Loucy (cell line): Measurements from ENCODE around the gene HABP2.

Experiments
- H2AFZ ChIP-seq: fragments of 200-600 bp; sonication (generic); 2 replicates; pipeline ENCODE4 v1.6.0; 2016; ENCODE audit warnings: antibody characterized with exemption, mild to moderate bottlenecking, low read length, moderate library complexity
- H3F3A ChIP-seq: fragments of 200-600 bp; 2 replicates; pipeline ENCODE4 v1.6.0; 2016; ENCODE audit warnings: antibody characterized with exemption, low read depth, mild to moderate bottlenecking
- H3K27me3 ChIP-seq: fragments of 200-600 bp; sonication (generic); 2 replicates; pipeline ENCODE4 v1.6.1; 2014; ENCODE audit warnings: low read length, mild to moderate bottlenecking; ENCODE audit not compliant: insufficient read depth, poor library complexity, severe bottlenecking
- H3K36me3 ChIP-seq: fragments of 200-600 bp; sonication (generic); 2 replicates; pipeline ENCODE4 v1.6.1; 2016; ENCODE audit warnings: low read length; ENCODE audit not compliant: insufficient read depth
- H3K4me1 ChIP-seq: fragments of 200-600 bp; sonication (generic); 2 replicates; pipeline ENCODE4 v1.5.1; 2014; ENCODE audit warnings: low read length, mild to moderate bottlenecking; ENCODE audit not compliant: insufficient read depth, poor library complexity, severe bottlenecking
- H3K4me2 ChIP-seq: fragments of 200-600 bp; sonication (generic); 2 replicates; pipeline ENCODE4 v1.6.0; 2014; ENCODE audit warnings: antibody characterized with exemption, low read length, low read depth, mild to moderate bottlenecking; ENCODE audit not compliant: poor library complexity, severe bottlenecking
- H3K4me3 ChIP-seq: fragments of 200-600 bp; sonication (generic); 2 replicates; pipeline ENCODE4 v1.5.1; 2014; ENCODE audit warnings: low read length, mild to moderate bottlenecking, mixed read lengths; ENCODE audit not compliant: poor library complexity, severe bottlenecking
- H3K79me2 ChIP-seq: fragments of 200-600 bp; sonication (generic); 2 replicates; pipeline ENCODE4 v1.6.1; 2014; ENCODE audit warnings: low read length; ENCODE audit not compliant: insufficient read depth
- H3K9ac ChIP-seq: fragments of 200-600 bp; sonication (generic); 2 replicates; pipeline ENCODE4 v1.6.0; 2014; ENCODE audit warnings: mild to moderate bottlenecking, low read depth, low read length, moderate library complexity; ENCODE audit not compliant: poor library complexity, severe bottlenecking
- H3K9me2 ChIP-seq: fragments of 200-600 bp; sonication (generic); replicated peaks from 2 replicates; pipeline ENCODE4 v1.6.1; 2016; ENCODE audit warnings: low read depth, low read length, mixed read lengths
- H3K9me3 ChIP-seq: fragments of 200-600 bp; sonication (generic); 2 replicates; pipeline ENCODE4 v1.6.1; 2014; ENCODE audit warnings: mild to moderate bottlenecking, antibody characterized with exemption, low read length, low read depth; ENCODE audit not compliant: insufficient read depth
- H4K20me1 ChIP-seq: fragments of 200-600 bp; sonication (generic); 2 replicates; pipeline ENCODE4 v1.6.0; 2014; ENCODE audit warnings: antibody characterized with exemption, low read length, mild to moderate bottlenecking; ENCODE audit not compliant: insufficient read depth, poor library complexity, severe bottlenecking
- CTCF ChIP-seq: fragments of 200-600 bp; sonication (generic); conservative IDR thresholded peaks from 2 replicates; pipeline ENCODE4 v1.5.1; 2014; ENCODE audit warnings: mild to moderate bottlenecking, antibody characterized with exemption, low read length
- EZH2phosphoT487 ChIP-seq: fragments of 200-600 bp; IDR thresholded peaks from 2 replicates; pipeline ENCODE4 v1.6.1; 2018; ENCODE audit warnings: antibody characterized with exemption, mild to moderate bottlenecking, moderate library complexity, borderline replicate concordance

Gene HABP2

GRCh38 chr10:113610631-113611601, 58.1 kb downstream of the HABP2 start:
- Histone ChIP-seq H3K4me3 (no peak overlapping the region), H3K9me2 (no peaks in the 10 kb centered on the region), H3K9me3 (no peaks in the 10 kb centered on the region), H3K4me2 (no peak overlapping the region), H3K4me1 (no peaks in the 10 kb centered on the region), H3K36me3 (no peaks in the 10 kb centered on the region), H2AFZ (no peak overlapping the region), H3F3A (no peaks in the 10 kb centered on the region), H4K20me1 (no peaks in the 10 kb centered on the region), H3K9ac (no peak overlapping the region), H3K79me2 (no peaks in the 10 kb centered on the region), H3K27me3 (no peaks in the 10 kb centered on the region)
- TF ChIP-seq EZH2phosphoT487 (no peak), CTCF (no peak)

- Histone ChIP-seq H3K36me3 (no peaks in the 10 kb centered on the region), H3F3A (no peaks in the 10 kb centered on the region), H4K20me1 (no peaks in the 10 kb centered on the region), H3K27me3 (no peaks in the 10 kb centered on the region), H3K4me2 (no peak overlapping the region), H3K9me2 (no peaks in the 10 kb centered on the region), H2AFZ (no peak overlapping the region), H3K4me3 (no peak overlapping the region), H3K9me3 (no peaks in the 10 kb centered on the region), H3K9ac (no peak overlapping the region), H3K4me1 (no peaks in the 10 kb centered on the region), H3K79me2 (no peaks in the 10 kb centered on the region)
- no peak for TF ChIP-seq EZH2phosphoT487
- no peak for TF ChIP-seq CTCF
Observed at GRCh38 chr10:113612154-113612553, 59.3 kb downstream of the HABP2 start.

- no peak overlapping the region for H3K4me2 ChIP-seq
- H3F3A ChIP-seq: no peaks in the 10 kb centered on the region
- H3K27me3 ChIP-seq: no peaks in the 10 kb centered on the region
- H3K4me3 ChIP-seq: no peak overlapping the region
- H3K9me3 ChIP-seq: no peaks in the 10 kb centered on the region
- no peaks in the 10 kb centered on the region for H3K36me3 ChIP-seq
- H3K9me2 ChIP-seq: no peaks in the 10 kb centered on the region
- no peak overlapping the region for H2AFZ ChIP-seq
- H3K4me1 ChIP-seq: no peaks in the 10 kb centered on the region
- no peak overlapping the region for H3K9ac ChIP-seq
- TF ChIP-seq CTCF (no peak), EZH2phosphoT487 (no peak)
- H4K20me1 ChIP-seq: no peaks in the 10 kb centered on the region
- H3K79me2 ChIP-seq: no peaks in the 10 kb centered on the region
Observed at GRCh38 chr10:113613427-113613826, 60.6 kb downstream of the HABP2 start.
